Stimulated activated CD8-positive, alpha-beta memory T cell treated with anti-CD3 and anti-CD28 coated beads, Interleukin-4, amount 100 ng/mL, for 4 hours (primary cell): ENCODE measurements around the gene ADTRP.

Experiments
- DNase-seq, 2 donors: peaks; one replicate each; pipeline ENCODE4 v3.0.0-alpha.2; 2020; ENCODE audit warnings: low read depth in 2 of 2, low spot score in 1 of 2

The ADTRP gene

DNA sequence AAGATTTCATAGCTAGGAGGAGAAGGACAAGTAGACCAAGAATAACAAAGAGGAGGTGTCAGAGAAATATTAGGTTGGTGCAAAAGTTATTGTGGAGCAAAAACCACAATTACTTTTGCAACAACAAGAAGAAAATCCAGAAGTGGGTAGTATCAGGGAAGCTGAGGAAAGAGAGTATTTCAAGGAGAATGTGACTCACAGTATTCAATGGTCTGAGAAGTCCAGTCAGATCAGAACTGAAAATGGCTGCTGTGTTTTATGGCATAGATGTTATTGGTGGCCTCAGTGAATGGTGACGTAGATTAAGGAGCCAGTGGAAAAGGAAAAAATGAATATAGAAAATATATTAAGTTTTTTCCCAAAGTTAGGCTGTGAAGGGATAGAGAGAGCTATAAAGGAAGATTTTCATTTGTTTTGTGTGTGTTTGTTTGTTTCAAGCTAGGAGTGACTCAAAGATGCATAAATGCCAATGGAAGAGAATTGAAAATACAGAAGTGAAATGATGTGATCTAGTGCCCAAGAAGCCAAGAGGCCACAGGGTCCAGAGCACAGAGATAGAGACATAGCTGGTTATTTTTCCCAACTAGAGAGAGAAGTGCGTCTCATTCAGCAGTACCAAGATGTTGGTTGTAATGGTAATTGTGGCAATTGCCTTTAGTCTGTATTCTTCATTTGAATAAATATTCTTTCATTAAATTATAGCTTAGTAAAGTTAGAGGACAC, 112.8 kb downstream of the ADTRP start:
- DNase-seq: no peak
